Panc1 (cell line): ENCODE measurements around the gene NDC1. TPM values are rescaled to one million over a fixed set of nuclear protein-coding genes. Genes with fewer than 3 reads are reported as not detected.
"Not testable (repeated sequence)": the region's sequence is repeated elsewhere in the genome, so short reads cannot be mapped to it uniquely, and the experiment has no call there.

ENCODE experiments used
- ATAC-seq: fragments of 200-7000 bp; cut with Tn5 transposase; 2 replicates; pipeline ENCODE4 v1.9.1; 2020; ENCODE audit warnings: mild to moderate bottlenecking, moderate library complexity
- BruUV-seq: library from RNA; stranded (reverse); fragments of 400-500 nt; replicated peaks from 2 replicates; lab custom pipeline; 2021; lab: Mats Ljungman, UMichigan
- CTCF ChIA-PET: fragments of 300-600 bp; sonication (Branson Sonifier 250); formaldehyde crosslinking; loops from one replicate; lab custom pipeline; 2022; ENCODE audit warnings: antibody characterized with exemption; lab: Charles Lee
- POLR2A ChIA-PET: fragments of 300-600 bp; sonication (Branson Sonifier 250); formaldehyde crosslinking; loops from one replicate; lab custom pipeline; 2022; ENCODE audit warnings: antibody characterized with exemption; lab: Charles Lee
- DNase-seq: peaks from one replicate; pipeline ENCODE4 v3.0.0-alpha.2; 2010; ENCODE audit warnings: low read depth, low spot score
- H3K27ac ChIP-seq: 2 replicates; pipeline ENCODE4 v1.5.1; 2011; ENCODE audit warnings: mild to moderate bottlenecking, low read length, inconsistent platforms
- H3K27me3 ChIP-seq: fragments of 200-500 bp; sonication (Bioruptor generic); 2 replicates; pipeline ENCODE4 v1.6.0; 2014; ENCODE audit warnings: low read length, inconsistent platforms; ENCODE audit not compliant: control insufficient read depth, insufficient read depth
- H3K36me3 ChIP-seq: fragments of 200-500 bp; sonication (Bioruptor generic); 2 replicates; pipeline ENCODE4 v1.5.1; 2014; ENCODE audit warnings: inconsistent platforms, mild to moderate bottlenecking, low read length, moderate library complexity; ENCODE audit not compliant: control insufficient read depth, insufficient read depth
- H3K4me1 ChIP-seq: 2 replicates; pipeline ENCODE4 v1.5.1; 2011; ENCODE audit warnings: inconsistent platforms, mild to moderate bottlenecking, low read length, moderate library complexity; ENCODE audit not compliant: control insufficient read depth, insufficient read depth
- H3K4me3 ChIP-seq, 2 experiments: 2 replicates each; pipeline ENCODE4 v1.5.1; 2011 to 2012; ENCODE audit warnings: low read depth in 2 of 2, low read length in 2 of 2, mild to moderate bottlenecking in 2 of 2, inconsistent platforms in 1 of 2, moderate library complexity in 1 of 2
- H3K9me3 ChIP-seq: fragments of 200-500 bp; sonication (Bioruptor generic); 2 replicates; pipeline ENCODE4 v1.5.1; 2014; ENCODE audit warnings: low read depth, mild to moderate bottlenecking, inconsistent platforms, low read length, moderate library complexity; ENCODE audit not compliant: control insufficient read depth, insufficient read depth
- CTCF ChIP-seq: fragments of 450-650 bp; IDR thresholded peaks from 2 replicates; pipeline ENCODE4 v1.5.1; 2017; ENCODE audit warnings: mild to moderate bottlenecking
- POLR2AphosphoS5 ChIP-seq: IDR thresholded peaks from 2 replicates; pipeline ENCODE4 v1.6.1; 2012; ENCODE audit warnings: mild to moderate bottlenecking, low read depth, low read length, moderate library complexity
- REST ChIP-seq, 2 experiments: IDR thresholded peaks; 2 replicates each; pipeline ENCODE4 v1.6.1; 2011 to 2012; ENCODE audit warnings: low read depth in 2 of 2, control low read depth in 1 of 2, low read length in 1 of 2, mild to moderate bottlenecking in 1 of 2, moderate library complexity in 1 of 2; ENCODE audit not compliant: insufficient read depth in 1 of 2
- SIN3A ChIP-seq: IDR thresholded peaks from 2 replicates; pipeline ENCODE4 v1.6.1; 2012; ENCODE audit warnings: low read depth, mild to moderate bottlenecking, low read length, moderate library complexity, borderline replicate concordance; ENCODE audit not compliant: insufficient read depth
- TCF7L2 ChIP-seq: IDR thresholded peaks from 2 replicates; pipeline ENCODE4 v1.6.1; 2011; ENCODE audit warnings: mild to moderate bottlenecking, low read depth, low read length, inconsistent platforms
- in situ Hi-C: cut with HindIII; loops from 2 replicates; pipeline ENCODE4 v1.10.0; 2016; ENCODE audit warnings: low sequenced_read_pairs, low pct_unique_long_range_greater_than_20kb
- intact Hi-C: fragments of 100-400 bp; cut with micrococcal nuclease; formaldehyde crosslinking; loops from one replicate; pipeline ENCODE4 v1.10.0; 2022; ENCODE audit not compliant: unreplicated experiment
- total RNA-seq: library from RNA; stranded (reverse); gene quantifications from one replicate; pipeline ENCODE4 v1.2.1, GENCODE V29; 2021; ENCODE audit not compliant: unreplicated experiment

Gene NDC1
- total RNA-seq, 1 experiment from 2014 or later, result 44.4 TPM

GRCh38 chr1:53763911-53764310, 74.2 kb downstream of the NDC1 start:
- intact Hi-C loops, result no loop called here
- H3K36me3 ChIP-seq, result peaks cover 8% of the 10 kb centered on the region; the same call in 1 of the 2 replicates
- no peaks in the 10 kb centered on the region for H3K4me1 ChIP-seq
- no peak overlapping the region for H3K27ac ChIP-seq
- DNase-seq, result no peak
- H3K4me3 ChIP-seq, result no peak overlapping the region
- no peaks in the 10 kb centered on the region for H3K9me3 ChIP-seq
- in situ Hi-C loops, result no loop called here
- TF ChIP-seq POLR2AphosphoS5 (no peak), CTCF (no peak), REST (IDR thresholded peaks at IDR 0.05; ENCODE audit: insufficient read depth in 1 of 2, low read depth in 2 of 2, low read length in 1 of 2) (no peak), SIN3A (no peak), TCF7L2 (no peak)
- ChIA-PET CTCF (no interaction called here), POLR2A (no interaction called here)
- no peak for ATAC-seq
- no peaks in the 10 kb centered on the region for H3K27me3 ChIP-seq
- no TSS peak for BruUV-seq

DNA sequence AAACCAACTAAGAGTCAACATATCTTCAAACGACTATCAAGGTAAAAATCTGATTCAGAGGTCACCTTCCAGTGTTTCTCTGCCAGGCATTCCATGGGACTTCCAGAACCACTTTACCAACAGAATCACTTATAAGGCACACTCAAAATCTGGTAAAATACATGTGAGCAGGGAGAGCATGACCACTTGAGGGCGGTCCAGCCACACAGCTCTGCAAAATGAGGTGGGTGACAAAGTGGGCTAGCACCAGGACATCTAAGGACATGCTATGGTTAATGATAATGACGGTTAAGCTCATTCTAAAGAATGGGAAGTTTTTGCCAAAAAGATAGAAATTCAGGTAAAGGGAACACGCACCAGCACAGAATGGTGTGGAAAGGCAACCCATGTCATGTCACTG, 74.6 kb downstream of the NDC1 start:
- H3K9me3 ChIP-seq, result no peaks in the 10 kb centered on the region
- intact Hi-C loops (no loop called here), in situ Hi-C loops (no loop called here)

GRCh38 chr1:53760497-53760896, 77.6 kb downstream of the NDC1 start:
- H3K27ac ChIP-seq, in situ Hi-C loops, DNase-seq, H3K4me3 ChIP-seq, H3K36me3 ChIP-seq, CTCF ChIA-PET, intact Hi-C loops, ATAC-seq, H3K4me1 ChIP-seq, BruUV-seq, H3K9me3 ChIP-seq, POLR2A ChIA-PET, H3K27me3 ChIP-seq: not testable (repeated sequence)

More for the DNA sequence above, 74.6 kb downstream of the NDC1 start:
- no peak for DNase-seq
- Histone ChIP-seq H3K4me3 (no peak overlapping the region), H3K27me3 (no peaks in the 10 kb centered on the region), H3K36me3 (peaks cover 8% of the 10 kb centered on the region; the same call in 1 of the 2 replicates), H3K4me1 (no peaks in the 10 kb centered on the region), H3K27ac (no peak overlapping the region)
- POLR2A ChIA-PET, result no interaction called here
- TF ChIP-seq SIN3A, result no peak
- TF ChIP-seq CTCF, result peak; percentile 25; the same call in 1 of the 2 replicates
- no peak for ATAC-seq
- no TSS peak for BruUV-seq
- CTCF ChIA-PET, result interaction anchor here (0.9 kb wide), 1 partner anchor 278 kb away, joined by 3 read pairs; no protein-coding TSS in a partner anchor
